Measurements from ENCODE around the gene P4HA1.

The P4HA1 gene

DNA sequence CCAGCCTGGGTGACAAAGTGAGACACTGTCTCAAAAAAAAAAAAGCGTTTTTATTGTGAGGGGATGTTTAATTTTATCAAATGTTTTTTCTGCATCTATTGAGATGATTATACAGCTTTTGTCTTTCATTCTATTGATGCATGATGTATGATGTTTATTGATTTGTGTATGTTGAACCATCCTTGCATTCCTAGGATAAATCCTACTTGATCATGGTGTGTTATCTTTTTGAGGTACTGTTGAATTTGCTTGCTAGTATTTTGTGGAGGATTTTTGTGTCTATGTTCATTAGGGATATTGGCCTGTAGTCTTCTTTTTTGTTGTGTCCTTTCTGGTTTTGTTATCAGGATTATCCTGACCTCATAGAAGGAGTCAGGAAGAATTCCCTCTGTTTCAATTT is 119.8 kb downstream of the P4HA1 start:
- DNase-seq: no peak

Measured in stimulated activated CD4-positive, alpha-beta T cell treated with anti-CD3 and anti-CD28 coated beads, Interleukin-4, amount 100 ng/mL, for 4 hours (primary cell).